ENCODE data around the gene LLGL1.
"Not testable (repeated sequence)": the region's sequence is repeated elsewhere in the genome, so short reads cannot be mapped to it uniquely, and the experiment has no call there.

LLGL1 gene

DNA sequence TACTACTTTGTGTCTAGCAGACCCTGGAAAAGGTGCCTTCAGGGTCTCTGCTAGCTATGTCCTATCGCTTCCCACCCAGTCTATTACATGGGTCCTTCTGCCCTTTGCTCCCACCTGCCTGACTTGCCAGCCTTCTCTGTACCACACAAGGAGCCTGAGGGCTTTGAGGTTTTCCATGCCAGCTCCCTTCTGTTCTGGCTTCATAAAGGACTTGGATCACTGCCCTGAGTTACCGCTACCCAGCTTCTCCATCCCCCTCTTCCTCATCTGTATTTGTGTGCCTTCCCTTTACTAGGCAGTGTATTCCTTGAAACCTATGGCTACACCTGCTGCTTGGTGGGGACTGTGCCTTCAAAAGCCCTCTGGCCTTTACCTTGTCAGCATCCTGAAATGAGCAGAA, 19.6 kb upstream of the LLGL1 start:
- no peaks in the 10 kb centered on the region for H3K4me1 Mint-ChIP-seq (ENCODE audit: low read depth)
- no peak overlapping the region for H3K4me3 Mint-ChIP-seq
- no peaks in the 10 kb centered on the region for H3K9me3 Mint-ChIP-seq
- H3K36me3 Mint-ChIP-seq (ENCODE audit: low read depth) = peaks cover 34% of the 10 kb centered on the region
- H3K27me3 Mint-ChIP-seq (ENCODE audit: low read depth) = no peaks in the 10 kb centered on the region
- DNase-seq (ENCODE audit: low spot score) = no peak
- no peak overlapping the region for H3K27ac Mint-ChIP-seq

DNA sequence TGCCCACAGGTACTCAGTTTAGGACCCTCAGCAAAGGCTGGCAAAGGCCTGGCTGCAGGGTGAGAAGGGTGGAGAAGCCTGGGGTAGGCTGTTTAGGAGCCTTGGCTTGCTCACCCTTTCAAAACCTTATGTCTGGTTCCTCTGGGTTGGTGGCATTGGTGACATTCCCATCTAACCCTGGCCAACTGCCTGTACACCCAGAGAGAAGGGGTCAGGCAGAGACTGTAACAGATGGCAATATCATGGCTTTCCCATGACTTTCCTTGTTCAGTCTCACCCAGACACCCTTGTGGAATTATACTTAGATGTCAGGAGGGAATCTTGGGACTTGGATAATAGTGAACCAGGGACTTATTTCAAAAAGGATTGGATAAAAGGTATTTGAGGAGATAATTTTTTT, 18.5 kb upstream of the LLGL1 start:
- Mint-ChIP-seq H3K9me3 (no peaks in the 10 kb centered on the region), H3K4me3 (no peak overlapping the region), H3K27ac (no peak overlapping the region), H3K27me3 (ENCODE audit: low read depth) (no peaks in the 10 kb centered on the region), H3K36me3 (ENCODE audit: low read depth) (peaks cover 30% of the 10 kb centered on the region), H3K4me1 (ENCODE audit: low read depth) (no peaks in the 10 kb centered on the region)
- DNase-seq (ENCODE audit: low spot score) = no peak

DNA sequence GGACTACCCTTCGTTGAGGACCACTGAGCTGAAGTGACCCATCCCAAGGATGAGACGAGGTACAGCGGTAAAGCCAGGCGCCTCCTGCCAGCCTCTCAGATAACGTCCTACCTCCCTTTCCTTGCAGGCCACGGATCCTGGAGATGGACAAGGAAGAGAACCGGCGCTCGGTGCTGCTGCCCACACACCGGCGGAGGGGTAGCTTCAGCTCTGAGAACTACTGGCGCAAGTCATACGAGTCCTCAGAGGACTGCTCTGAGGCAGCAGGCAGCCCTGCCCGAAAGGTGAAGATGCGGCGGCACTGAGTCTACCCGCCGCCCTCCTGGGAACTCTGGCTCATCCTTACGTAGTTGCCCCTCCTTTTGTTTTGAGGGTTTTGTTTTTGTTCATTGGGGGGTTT, 17.3 kb upstream of the LLGL1 start:
- no peak overlapping the region for H3K27ac Mint-ChIP-seq

DNA sequence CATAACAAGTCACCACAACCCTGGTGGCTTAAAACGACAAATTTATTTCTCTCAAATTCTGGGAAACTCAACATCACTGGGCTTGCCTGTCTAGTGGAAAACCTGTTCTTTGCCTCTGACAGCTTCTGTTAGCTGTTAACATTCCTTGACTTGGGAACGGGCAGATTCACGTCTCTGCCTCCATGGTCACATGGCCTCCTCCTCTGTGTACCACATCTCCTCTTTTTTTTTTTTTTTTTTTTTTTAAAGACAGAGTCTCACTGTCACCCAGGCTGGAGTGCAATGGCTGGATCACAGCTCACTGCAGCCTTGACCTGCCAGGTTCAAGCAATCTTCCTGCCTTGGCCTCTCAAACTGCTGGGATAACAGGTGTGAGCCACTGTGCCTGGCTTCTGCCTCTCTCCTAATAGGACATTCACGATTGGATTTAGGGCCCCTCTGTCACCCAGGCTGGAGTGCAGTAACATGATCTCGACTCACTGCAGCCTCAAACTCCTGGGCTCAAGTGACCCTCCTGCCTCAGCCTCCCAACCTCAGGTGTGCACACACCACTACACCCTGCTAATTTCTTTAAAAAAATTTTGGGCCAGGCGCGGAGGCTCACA, 11.7 kb upstream of the LLGL1 start:
- Mint-ChIP-seq H3K27me3 (ENCODE audit: low read depth) (no peaks in the 10 kb centered on the region), H3K27ac (no peak overlapping the region), H3K9me3 (no peaks in the 10 kb centered on the region), H3K36me3 (ENCODE audit: low read depth) (peaks cover 16% of the 10 kb centered on the region), H3K4me1 (ENCODE audit: low read depth) (no peaks in the 10 kb centered on the region), H3K4me3 (no peak overlapping the region)
- DNase-seq (ENCODE audit: low spot score) = no peak

More for the DNA sequence above, 17.3 kb upstream of the LLGL1 start:
- DNase-seq (ENCODE audit: low spot score) = no peak
- Mint-ChIP-seq H3K4me1 (ENCODE audit: low read depth) (no peaks in the 10 kb centered on the region), H3K4me3 (no peak overlapping the region), H3K9me3 (no peaks in the 10 kb centered on the region), H3K36me3 (ENCODE audit: low read depth) (peaks cover 30% of the 10 kb centered on the region), H3K27me3 (ENCODE audit: low read depth) (no peaks in the 10 kb centered on the region)

DNA sequence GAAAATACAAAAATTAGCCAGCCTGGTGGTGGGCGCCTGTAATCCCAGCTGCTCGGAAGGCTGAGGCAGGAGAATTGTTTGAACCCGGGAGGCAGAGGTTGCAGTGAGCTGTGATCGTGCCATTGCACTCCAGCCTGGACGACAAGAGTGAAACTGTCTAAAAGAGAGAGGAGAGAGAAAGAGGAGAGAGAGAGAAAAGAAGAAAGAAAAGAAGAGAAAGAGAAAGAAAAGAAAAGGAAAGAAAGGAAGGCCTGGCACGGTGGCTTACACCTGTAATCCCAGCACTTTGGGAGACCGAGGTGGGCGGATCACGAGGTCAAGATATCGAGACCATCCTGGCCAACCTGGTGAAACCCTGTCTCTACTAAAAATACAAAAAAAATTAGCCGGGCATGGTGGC, 8.5 kb upstream of the LLGL1 start:
- not testable (repeated sequence) for H3K4me3 Mint-ChIP-seq; H3K27ac Mint-ChIP-seq; DNase-seq (ENCODE audit: low spot score); H3K36me3 Mint-ChIP-seq (ENCODE audit: low read depth); H3K9me3 Mint-ChIP-seq; H3K4me1 Mint-ChIP-seq (ENCODE audit: low read depth); H3K27me3 Mint-ChIP-seq (ENCODE audit: low read depth)

DNA sequence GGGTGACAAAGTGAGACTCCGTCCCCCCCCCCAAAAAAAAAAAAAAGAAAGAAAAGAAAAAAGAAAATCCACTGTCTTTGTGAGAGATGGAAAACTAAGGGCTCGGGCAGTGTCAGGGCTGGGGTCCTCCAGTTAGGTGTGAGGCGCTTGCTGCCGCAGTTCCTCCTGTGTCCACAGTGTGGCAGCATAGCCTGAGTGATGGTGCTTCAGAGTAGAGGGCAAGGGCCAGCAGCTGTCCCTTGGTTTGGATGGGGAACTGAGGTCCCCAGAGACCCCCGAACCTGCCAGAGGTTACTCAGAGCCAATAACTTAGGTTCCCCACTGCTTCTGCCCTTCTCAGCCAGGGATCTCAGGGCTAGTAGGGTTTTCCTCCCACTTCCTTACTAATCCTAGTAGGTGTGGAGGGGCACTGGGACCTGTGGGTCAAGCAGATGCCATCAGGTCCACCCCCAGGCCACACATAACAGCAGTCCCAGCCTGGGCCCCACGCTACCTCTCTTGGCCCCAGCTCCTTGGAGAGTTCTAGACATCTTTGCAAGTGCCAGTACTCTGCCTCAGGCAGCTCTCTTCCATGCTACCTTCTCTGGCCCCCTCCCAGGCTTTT, 7.9 kb upstream of the LLGL1 start:
- Mint-ChIP-seq H3K4me1 (ENCODE audit: low read depth) (no peaks in the 10 kb centered on the region), H3K27ac (no peak overlapping the region), H3K27me3 (ENCODE audit: low read depth) (no peaks in the 10 kb centered on the region), H3K9me3 (no peaks in the 10 kb centered on the region), H3K4me3 (no peak overlapping the region), H3K36me3 (ENCODE audit: low read depth) (no peaks in the 10 kb centered on the region)
- peak; percentile 64 for DNase-seq (ENCODE audit: low spot score)

DNA sequence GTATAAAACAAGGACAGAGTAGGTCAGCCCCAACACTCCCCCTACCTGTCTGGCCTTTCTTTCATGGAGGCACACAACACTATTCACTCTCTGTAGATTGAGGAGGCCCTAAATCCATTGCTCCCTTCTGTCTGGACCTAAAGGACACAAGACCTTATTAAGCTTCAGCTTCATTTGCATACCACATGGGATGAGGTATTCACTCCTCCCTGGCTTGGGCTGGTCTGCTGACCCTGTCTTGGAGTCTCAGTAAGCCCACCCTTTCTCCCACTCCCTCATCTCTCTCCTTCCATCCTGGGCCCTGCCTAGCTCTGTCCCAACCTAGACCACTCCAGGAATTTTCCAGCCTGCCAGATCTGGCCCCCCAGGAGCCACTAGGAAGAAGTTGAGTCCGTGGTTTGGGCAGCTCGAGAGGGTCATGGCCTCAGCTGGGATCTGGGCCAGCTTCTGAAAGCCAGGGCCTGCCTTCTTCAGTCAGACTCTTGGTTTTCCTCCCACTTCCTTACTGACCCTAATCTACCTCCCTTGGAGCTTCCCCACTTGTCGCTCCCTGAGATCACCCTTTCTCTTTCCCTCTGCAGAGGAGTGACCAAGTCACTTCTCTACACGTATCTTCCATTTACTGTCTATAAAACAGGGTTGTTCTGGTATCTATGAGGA, 6.5 kb upstream of the LLGL1 start:
- no peak for DNase-seq (ENCODE audit: low spot score)
- Mint-ChIP-seq H3K4me1 (ENCODE audit: low read depth) (no peaks in the 10 kb centered on the region), H3K4me3 (no peak overlapping the region), H3K36me3 (ENCODE audit: low read depth) (no peaks in the 10 kb centered on the region), H3K27ac (no peak overlapping the region), H3K27me3 (ENCODE audit: low read depth) (no peaks in the 10 kb centered on the region), H3K9me3 (no peaks in the 10 kb centered on the region)

DNA sequence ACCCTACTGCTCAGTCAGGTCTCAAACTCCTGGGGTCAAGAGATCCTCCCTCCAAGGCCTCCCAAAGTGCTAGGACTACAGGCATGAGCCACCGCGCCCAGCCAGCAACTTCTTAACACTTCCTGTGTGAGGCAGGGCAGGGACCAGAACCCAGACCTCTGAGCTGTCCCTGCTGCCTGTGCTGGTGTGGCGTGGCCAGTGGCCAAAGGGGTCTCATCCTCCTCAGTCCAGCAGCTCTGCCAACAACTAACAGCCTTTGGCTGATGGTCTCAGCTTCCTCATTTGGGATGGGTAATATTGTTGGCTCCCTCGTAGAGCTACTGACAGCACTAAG, 1.4 kb upstream of the LLGL1 start:
- Mint-ChIP-seq H3K9me3 (no peaks in the 10 kb centered on the region), H3K27me3 (ENCODE audit: low read depth) (no peaks in the 10 kb centered on the region), H3K4me1 (ENCODE audit: low read depth) (peaks cover 20% of the 10 kb centered on the region), H3K36me3 (ENCODE audit: low read depth) (no peaks in the 10 kb centered on the region), H3K27ac (no peak overlapping the region), H3K4me3 (no peak overlapping the region)
- no peak for DNase-seq (ENCODE audit: low spot score)

DNA sequence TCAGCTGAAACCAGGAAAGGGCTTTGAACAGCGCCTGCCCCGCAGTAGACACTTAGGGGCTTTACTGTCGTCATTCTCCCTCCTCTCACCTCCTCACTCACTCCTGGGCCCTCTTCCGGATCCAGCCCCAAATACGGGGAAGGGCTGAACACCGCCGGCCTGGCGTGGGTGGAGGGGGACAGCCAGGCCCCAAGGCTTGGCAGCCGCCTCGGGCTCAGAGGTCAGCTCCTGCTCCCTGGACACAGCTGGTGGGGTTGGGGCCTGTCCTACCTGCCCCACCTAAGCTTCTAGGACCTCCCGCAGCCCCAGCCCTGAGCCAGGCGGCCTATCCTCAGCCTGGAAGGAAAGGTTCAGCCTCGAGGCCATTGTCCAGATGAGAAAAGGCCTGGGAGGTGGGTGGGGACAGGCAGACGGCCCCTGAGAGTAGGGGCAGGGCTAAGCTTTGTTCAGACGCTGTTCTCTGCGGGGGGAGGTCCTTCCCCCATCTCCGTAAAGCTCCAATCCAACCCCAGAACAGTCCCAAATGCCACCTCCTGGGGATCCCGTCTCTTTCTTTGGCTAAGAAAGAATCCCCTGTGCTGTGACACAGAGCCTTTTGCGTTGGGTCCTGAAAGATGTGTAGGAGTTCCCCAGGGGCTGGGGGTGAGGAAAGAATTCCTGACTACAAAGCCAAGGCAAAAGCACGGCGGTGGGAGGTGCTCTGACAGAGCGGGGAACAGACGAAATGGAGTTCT, 881 bp upstream of the LLGL1 start:
- H3K4me3 Mint-ChIP-seq = peak overlapping the region; percentile 74
- H3K27ac Mint-ChIP-seq = no peak overlapping the region
- no peaks in the 10 kb centered on the region for H3K27me3 Mint-ChIP-seq (ENCODE audit: low read depth)
- no peaks in the 10 kb centered on the region for H3K9me3 Mint-ChIP-seq
- DNase-seq (ENCODE audit: low spot score) = no peak
- H3K4me1 Mint-ChIP-seq (ENCODE audit: low read depth) = peaks cover 20% of the 10 kb centered on the region
- no peaks in the 10 kb centered on the region for H3K36me3 Mint-ChIP-seq (ENCODE audit: low read depth)

DNA sequence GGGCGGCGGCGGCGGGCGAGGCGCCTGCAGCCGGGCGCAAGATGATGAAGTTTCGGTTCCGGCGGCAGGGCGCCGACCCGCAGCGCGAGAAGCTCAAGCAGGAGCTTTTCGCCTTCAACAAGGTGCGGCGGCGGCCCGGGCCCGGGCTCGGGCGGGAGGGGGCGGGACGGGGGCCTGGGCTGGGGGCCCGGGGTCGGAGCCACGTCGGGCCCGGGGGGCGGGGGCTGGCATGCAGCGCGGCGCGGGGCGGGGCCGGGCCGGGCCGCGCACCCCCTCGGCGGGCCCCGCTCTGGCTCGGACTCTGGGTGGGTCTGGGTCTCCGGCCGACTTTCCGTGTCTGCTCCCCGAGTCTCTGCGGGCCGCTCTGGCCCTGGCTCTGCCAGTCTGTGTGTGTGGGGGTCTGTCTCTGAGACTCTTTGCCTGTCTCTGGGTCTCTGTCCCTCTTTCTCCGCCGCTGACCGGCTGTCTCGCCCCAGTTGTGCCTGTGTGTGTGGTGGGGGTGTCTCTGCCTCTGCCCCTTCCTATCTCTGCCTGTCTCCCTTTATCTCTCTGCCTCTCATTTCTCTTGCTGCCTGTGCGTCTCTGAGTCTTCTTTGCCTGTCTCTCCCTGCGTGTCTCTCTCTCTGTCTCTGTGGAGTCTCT, 328 bp downstream of the LLGL1 start:
- no peaks in the 10 kb centered on the region for H3K9me3 Mint-ChIP-seq
- H3K4me3 Mint-ChIP-seq = peak overlapping the region; percentile 93
- no peaks in the 10 kb centered on the region for H3K36me3 Mint-ChIP-seq (ENCODE audit: low read depth)
- H3K4me1 Mint-ChIP-seq (ENCODE audit: low read depth) = peaks cover 20% of the 10 kb centered on the region
- H3K27ac Mint-ChIP-seq = peak overlapping the region; percentile 90
- no peaks in the 10 kb centered on the region for H3K27me3 Mint-ChIP-seq (ENCODE audit: low read depth)
- DNase-seq (ENCODE audit: low spot score) = no peak

DNA sequence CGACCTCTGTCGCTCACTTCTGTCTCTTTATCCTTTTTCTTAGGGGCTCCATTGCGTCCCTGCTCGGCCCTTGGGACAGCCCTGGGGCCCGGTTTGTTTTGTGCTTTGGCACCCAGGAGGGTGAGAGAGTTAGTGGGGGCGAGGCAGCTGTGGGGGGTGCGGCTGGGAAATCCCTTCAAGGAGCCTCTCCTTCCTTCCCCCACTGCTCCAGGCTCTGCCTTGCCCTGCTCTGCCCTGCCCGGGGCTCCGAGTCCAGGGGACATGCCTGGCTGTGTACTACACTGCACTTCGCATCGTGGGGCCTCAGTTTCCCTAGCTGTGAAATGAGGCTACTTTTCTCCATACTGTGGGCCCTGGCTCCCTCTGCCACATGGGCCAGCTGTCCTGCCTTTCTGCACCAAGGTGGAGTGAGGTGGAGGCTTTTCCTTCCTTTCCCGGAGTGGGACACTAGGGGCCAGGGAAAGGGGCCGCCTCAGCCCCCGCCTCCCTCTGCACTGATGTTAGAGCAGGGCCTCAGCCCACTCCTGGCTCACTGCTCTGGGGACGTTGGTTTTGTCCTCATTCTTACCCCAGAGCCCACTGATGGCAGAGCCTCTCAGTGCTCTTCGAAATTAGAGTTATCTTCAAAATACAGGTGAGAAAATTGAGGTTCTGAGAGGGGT, 980 bp downstream of the LLGL1 start:
- Mint-ChIP-seq H3K9me3 (no peaks in the 10 kb centered on the region), H3K27ac (peak overlapping the region; percentile 90), H3K4me1 (ENCODE audit: low read depth) (peaks cover 20% of the 10 kb centered on the region), H3K36me3 (ENCODE audit: low read depth) (no peaks in the 10 kb centered on the region), H3K4me3 (peak overlapping the region; percentile 93), H3K27me3 (ENCODE audit: low read depth) (no peaks in the 10 kb centered on the region)
- no peak for DNase-seq (ENCODE audit: low spot score)

DNA sequence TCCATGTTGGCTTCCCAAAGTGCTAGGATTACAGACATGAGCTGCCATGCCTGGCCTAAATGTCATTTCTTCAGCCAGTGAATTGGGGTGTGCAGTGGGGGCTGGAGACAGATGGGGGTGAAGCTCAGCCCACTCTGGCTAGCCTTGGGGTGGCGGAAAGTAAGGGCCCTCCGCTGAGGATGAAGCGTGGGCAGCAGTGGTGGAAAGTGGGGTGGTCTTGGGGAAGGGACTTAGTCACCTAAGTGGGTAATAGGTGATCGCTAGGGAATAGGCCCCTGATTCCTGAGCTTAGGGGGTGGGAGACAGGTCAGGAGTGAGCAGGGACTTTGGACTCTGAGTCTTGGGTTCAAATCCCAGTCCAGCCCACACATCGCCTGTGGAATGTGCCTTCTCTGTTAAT, 2.2 kb downstream of the LLGL1 start:
- H3K4me3 Mint-ChIP-seq = no peak overlapping the region
- no peaks in the 10 kb centered on the region for H3K27me3 Mint-ChIP-seq (ENCODE audit: low read depth)
- no peak overlapping the region for H3K27ac Mint-ChIP-seq
- H3K36me3 Mint-ChIP-seq (ENCODE audit: low read depth) = no peaks in the 10 kb centered on the region
- peaks cover 20% of the 10 kb centered on the region for H3K4me1 Mint-ChIP-seq (ENCODE audit: low read depth)
- DNase-seq (ENCODE audit: low spot score) = no peak
- no peaks in the 10 kb centered on the region for H3K9me3 Mint-ChIP-seq

DNA sequence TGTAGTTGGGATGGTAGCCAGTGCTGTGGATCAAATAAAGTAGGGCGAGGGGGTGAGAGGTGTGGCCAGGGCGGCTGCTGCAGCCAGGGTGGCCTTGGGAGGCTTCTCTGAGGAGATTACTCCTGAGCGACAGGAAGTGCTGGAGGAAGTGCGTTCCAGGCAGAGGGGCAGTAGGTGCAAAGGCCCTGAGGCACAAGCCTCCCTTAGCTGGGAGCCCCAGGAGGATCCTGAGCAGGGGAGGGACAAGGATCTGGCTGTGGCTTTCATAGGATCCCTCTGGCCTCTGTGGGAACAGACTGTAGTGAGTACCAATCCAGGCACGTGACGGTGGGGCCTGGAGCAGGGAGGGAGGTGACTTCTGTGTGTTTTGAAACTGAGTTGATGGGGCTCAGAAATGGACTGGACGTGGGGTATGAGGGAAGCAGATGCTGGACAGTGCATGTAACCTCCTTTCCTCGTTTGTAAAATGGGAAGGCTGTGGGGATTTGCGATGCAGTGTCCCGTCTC, 2.8 kb downstream of the LLGL1 start:
- no peak for DNase-seq (ENCODE audit: low spot score)
- Mint-ChIP-seq H3K9me3 (no peaks in the 10 kb centered on the region), H3K27ac (no peak overlapping the region), H3K36me3 (ENCODE audit: low read depth) (no peaks in the 10 kb centered on the region), H3K4me1 (ENCODE audit: low read depth) (peaks cover 20% of the 10 kb centered on the region), H3K4me3 (no peak overlapping the region), H3K27me3 (ENCODE audit: low read depth) (no peaks in the 10 kb centered on the region)
